ENCODE results near the gene ACAP2. TPM values are rescaled to one million over a fixed set of nuclear protein-coding genes. Genes with fewer than 3 reads are reported as not detected.

ACAP2 gene
- total RNA-seq, 1 donor from 2014 or later, result 61.2 TPM

- peaks cover 42% of the 10 kb centered on the region for H3K4me1 Mint-ChIP-seq (ENCODE audit: unreplicated experiment)
- H3K27me3 Mint-ChIP-seq (ENCODE audit: unreplicated experiment), result peaks cover 9% of the 10 kb centered on the region
- TF ChIP-seq CTCF (IDR thresholded peaks at IDR 0.05; ENCODE audit: unreplicated experiment), result peak; percentile 96
- H3K27ac Mint-ChIP-seq (ENCODE audit: unreplicated experiment), result no peak overlapping the region
- peaks cover 19% of the 10 kb centered on the region for H3K36me3 Mint-ChIP-seq (ENCODE audit: low read depth, unreplicated experiment)
- no peak overlapping the region for H3K4me3 Mint-ChIP-seq (ENCODE audit: unreplicated experiment)
- no peaks in the 10 kb centered on the region for H3K9me3 Mint-ChIP-seq (ENCODE audit: unreplicated experiment)
- peak; percentile 96 for DNase-seq (ENCODE audit: low spot score)
Observed at GRCh38 chr3:195259475-195260279, 183.1 kb downstream of the ACAP2 start.

GRCh38 chr3:195259154-195259474 is 183.7 kb downstream of the ACAP2 start:
- H3K9me3 Mint-ChIP-seq (ENCODE audit: unreplicated experiment), result no peaks in the 10 kb centered on the region

GRCh38 chr3:195258449-195259153 is 184.2 kb downstream of the ACAP2 start:
- Mint-ChIP-seq H3K4me3 (ENCODE audit: unreplicated experiment) (peak overlapping the region; percentile 59), H3K36me3 (ENCODE audit: low read depth, unreplicated experiment) (peaks cover 11% of the 10 kb centered on the region), H3K27ac (ENCODE audit: unreplicated experiment) (peak overlapping the region; percentile 64), H3K9me3 (ENCODE audit: unreplicated experiment) (no peaks in the 10 kb centered on the region), H3K4me1 (ENCODE audit: unreplicated experiment) (peaks cover 39% of the 10 kb centered on the region), H3K27me3 (ENCODE audit: unreplicated experiment) (peaks cover 3% of the 10 kb centered on the region)
- DNase-seq (ENCODE audit: low spot score), result no peak
- no peak for TF ChIP-seq CTCF (IDR thresholded peaks at IDR 0.05; ENCODE audit: unreplicated experiment)

More at GRCh38 chr3:195259154-195259474, 183.7 kb downstream of the ACAP2 start:
- no peak for TF ChIP-seq CTCF (IDR thresholded peaks at IDR 0.05; ENCODE audit: unreplicated experiment)
- Mint-ChIP-seq H3K4me3 (ENCODE audit: unreplicated experiment) (no peak overlapping the region), H3K27me3 (ENCODE audit: unreplicated experiment) (peaks cover 3% of the 10 kb centered on the region), H3K4me1 (ENCODE audit: unreplicated experiment) (peaks cover 41% of the 10 kb centered on the region), H3K27ac (ENCODE audit: unreplicated experiment) (no peak overlapping the region), H3K36me3 (ENCODE audit: low read depth, unreplicated experiment) (peaks cover 14% of the 10 kb centered on the region)
- DNase-seq (ENCODE audit: low spot score), result no peak

- peaks cover 3% of the 10 kb centered on the region for H3K36me3 Mint-ChIP-seq (ENCODE audit: low read depth, unreplicated experiment)
- TF ChIP-seq CTCF (IDR thresholded peaks at IDR 0.05; ENCODE audit: unreplicated experiment), result no peak
- peaks cover 2% of the 10 kb centered on the region for H3K27me3 Mint-ChIP-seq (ENCODE audit: unreplicated experiment)
- H3K27ac Mint-ChIP-seq (ENCODE audit: unreplicated experiment), result no peak overlapping the region
- DNase-seq (ENCODE audit: low spot score), result no peak
- peak overlapping the region; percentile 59 for H3K4me3 Mint-ChIP-seq (ENCODE audit: unreplicated experiment)
- H3K4me1 Mint-ChIP-seq (ENCODE audit: unreplicated experiment), result peaks cover 39% of the 10 kb centered on the region
- H3K9me3 Mint-ChIP-seq (ENCODE audit: unreplicated experiment), result no peaks in the 10 kb centered on the region
Observed at GRCh38 chr3:195257454-195258448, 185.1 kb downstream of the ACAP2 start.
